ENCODE measurements around the gene ADSL. TPM values are rescaled to one million over a fixed set of nuclear protein-coding genes. Genes with fewer than 3 reads are reported as not detected.

Gene ADSL
- total and polyA plus RNA-seq, 2 of the 4 experiments (the other 2 are of a cell fraction) = 93.6 to 229 TPM

- TF ChIP-seq SMC3 (IDR thresholded peaks at IDR 0.05; ENCODE audit: low read depth, low read length) = no peak
- no peak for TF ChIP-seq RAD21 (IDR thresholded peaks at IDR 0.05; ENCODE audit: low read length)
- TF ChIP-seq CHD1 (IDR thresholded peaks at IDR 0.05; ENCODE audit: low read depth, low read length) = no peak
- no peak for TF ChIP-seq MAFK (IDR thresholded peaks at IDR 0.05; ENCODE audit: low read depth, low read length)
- TF ChIP-seq NFE2L2 (IDR thresholded peaks at IDR 0.05; ENCODE audit: low read depth, low read length) = no peak
Measured at GRCh38 chr22:40416636-40417035, 70.3 kb downstream of the ADSL start (continued).

- 96% methylated on average over 4 of the region's 8 CpGs; no CpG with 5 or more reads in 1 of the 2 experiments for WGBS, 2 experiments (ENCODE audit: extremely low coverage in 2 of 2, insufficient read length in 1 of 2)
- no peak for ATAC-seq (ENCODE audit: low read depth)
- H3K23ac ChIP-seq (ENCODE audit: low read depth, low read length) = no peak overlapping the region
- no peak overlapping the region for H3K14ac ChIP-seq (replicated peaks; ENCODE audit: low read depth, low read length)
- intact Hi-C loops (cut with micrococcal nuclease) (no loop called here), dilution Hi-C loops (cut with HindIII; ENCODE audit: low sequenced_read_pairs, unreplicated experiment) (no loop called here), in situ Hi-C loops (cut with MboI; ENCODE audit: low sequenced_read_pairs) (no loop called here)
- peaks cover 4 to 68% of the 10 kb centered on the region in 2 experiments; a peak in 3 of 4 replicates for H3K79me1 ChIP-seq (ENCODE audit: low read depth in 1 of 2, low read length in 2 of 2)
- no peak overlapping the region for H2BK120ac ChIP-seq (ENCODE audit: low read depth, low read length)
- no peak overlapping the region for H2AK9ac ChIP-seq (replicated peaks; ENCODE audit: low read depth, low read length, poor library complexity)
- no TSS peak for BruUV-seq (replicated peaks)
- DNase-seq = no peak
- H3K36me3 ChIP-seq (ENCODE audit: control insufficient read depth, insufficient read depth, low read length) = peaks cover 62% of the 10 kb centered on the region
- H4K8ac ChIP-seq (ENCODE audit: low read depth in 2 of 2, low read length in 2 of 2) = no peak overlapping the region
- H2BK5ac ChIP-seq (ENCODE audit: low read depth, low read length, poor library complexity, severe bottlenecking) = no peak overlapping the region
- no peak overlapping the region for H2BK20ac ChIP-seq (ENCODE audit: low read depth, low read length)
- peaks cover 13% of the 10 kb centered on the region; the same call in 1 of the 2 replicates for H3K9me1 ChIP-seq (ENCODE audit: insufficient read depth, low read length)
- no peak overlapping the region for H3K9ac ChIP-seq (ENCODE audit: low read depth, low read length)
- peaks cover 5% of the 10 kb centered on the region; the same call in 1 of the 2 replicates for H3K4me1 ChIP-seq (ENCODE audit: control insufficient read depth, insufficient read depth, low read length)
- H2AK5ac ChIP-seq (ENCODE audit: low read depth, low read length) = no peak overlapping the region
- H3K4me3 ChIP-seq (ENCODE audit: insufficient read depth, low read depth, low read length) = no peak overlapping the region
- H3K27ac ChIP-seq (ENCODE audit: insufficient read depth, low read length) = no peak overlapping the region
- no peak overlapping the region for H3K4me2 ChIP-seq (ENCODE audit: low read depth, low read length)
- H2BK15ac ChIP-seq (ENCODE audit: low read depth, low read length) = no peak overlapping the region
- no peaks in the 10 kb centered on the region for H3K27me3 ChIP-seq (ENCODE audit: control insufficient read depth, insufficient read depth, low read length)
- H4K20me1 ChIP-seq (ENCODE audit: insufficient read depth, low read length) = peaks cover 16% of the 10 kb centered on the region
- ChIA-PET CTCF (no interaction called here), POLR2A (ENCODE audit: unreplicated experiment) (no interaction called here)
- no peak overlapping the region for H3K18ac ChIP-seq (ENCODE audit: low read depth, low read length)
- no peak overlapping the region for H3K4ac ChIP-seq (ENCODE audit: low read depth, low read length)
- H3K9me3 ChIP-seq (ENCODE audit: control insufficient read depth, insufficient read depth, low read length) = no peaks in the 10 kb centered on the region
- H3K56ac ChIP-seq (ENCODE audit: extremely low read depth, insufficient read depth, low read length) = no peak overlapping the region
- no peak overlapping the region for H2AFZ ChIP-seq (replicated peaks; ENCODE audit: low read length, poor library complexity)
- no peak overlapping the region for H4K5ac ChIP-seq (ENCODE audit: low read depth, low read length)
- H4K91ac ChIP-seq (ENCODE audit: insufficient read depth, low read depth, low read length) = no peak overlapping the region
- no peak for TF ChIP-seq RFX5 (IDR thresholded peaks at IDR 0.05; ENCODE audit: low read depth, low read length)
- no peak for TF ChIP-seq CEBPB (IDR thresholded peaks at IDR 0.05; ENCODE audit: low read depth, low read length)
- TF ChIP-seq NFE2L2 (IDR thresholded peaks at IDR 0.05; ENCODE audit: low read depth, low read length) = no peak
- TF ChIP-seq CHD1 (IDR thresholded peaks at IDR 0.05; ENCODE audit: low read depth, low read length) = no peak
- TF ChIP-seq USF2 (IDR thresholded peaks at IDR 0.05; ENCODE audit: low read depth, low read length) = no peak
- no peak for TF ChIP-seq RCOR1 (IDR thresholded peaks at IDR 0.05; ENCODE audit: insufficient replicate concordance, low read length)
- TF ChIP-seq SMC3 (IDR thresholded peaks at IDR 0.05; ENCODE audit: low read depth, low read length) = no peak
- TF ChIP-seq RAD21 (IDR thresholded peaks at IDR 0.05; ENCODE audit: low read length) = no peak
- TF ChIP-seq MAZ (IDR thresholded peaks at IDR 0.05; ENCODE audit: borderline replicate concordance, low read depth, low read length) = no peak
- no peak for TF ChIP-seq BHLHE40 (IDR thresholded peaks at IDR 0.05; ENCODE audit: low read depth, low read length)
- TF ChIP-seq POLR2A (IDR thresholded peaks at IDR 0.05; ENCODE audit: low read depth, low read length) = no peak
- no peak for TF ChIP-seq MAFK (IDR thresholded peaks at IDR 0.05; ENCODE audit: low read depth, low read length)
- TF ChIP-seq MXI1 (IDR thresholded peaks at IDR 0.05; ENCODE audit: borderline replicate concordance, low read depth, low read length) = no peak
- TF ChIP-seq ELK1 (IDR thresholded peaks at IDR 0.05; ENCODE audit: borderline replicate concordance, low read depth, low read length) = no peak
Measured at GRCh38 chr22:40417041-40417440, 70.7 kb downstream of the ADSL start.
